ENCODE measurements around the gene MAP3K12. TPM values are rescaled to one million over a fixed set of nuclear protein-coding genes. Genes with fewer than 3 reads are reported as not detected.

Gene MAP3K12
- total RNA-seq, 3 donors from 2014 or later = 3.2 to 18.8 (median 8.9) TPM

DNA sequence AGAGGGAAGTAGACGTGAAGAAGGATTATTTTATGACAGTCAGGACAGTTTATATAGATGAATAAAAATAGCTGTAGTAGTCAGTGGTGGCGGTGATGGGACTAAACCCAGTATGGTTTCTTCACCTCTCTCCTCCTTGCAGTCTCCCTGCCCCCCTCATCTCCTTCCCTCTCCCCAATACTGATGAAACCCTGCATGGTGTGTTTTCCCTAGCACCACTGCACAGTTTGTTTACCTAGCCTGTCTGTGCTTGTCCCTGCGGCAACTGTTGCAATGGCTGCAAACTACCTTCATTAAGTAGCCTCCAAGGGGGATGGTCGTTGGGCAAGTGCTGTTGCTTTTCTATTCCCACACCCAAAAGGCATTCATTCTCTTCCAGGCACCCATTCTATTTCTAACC lies 32.6 kb downstream of the MAP3K12 start:
- no peak for TF ChIP-seq CTCF (IDR thresholded peaks at IDR 0.05)
- no peak overlapping the region for H3K4me3 ChIP-seq
- ATAC-seq (no peak), DNase-seq (no peak)
- H3K4me1 ChIP-seq (ENCODE audit: low read depth) = no peaks in the 10 kb centered on the region
- peaks cover 46% of the 10 kb centered on the region for H3K36me3 ChIP-seq (ENCODE audit: low read depth)
- intact Hi-C loops (cut with DNase I, micrococcal nuclease) = no loop called here
- H3K9me3 ChIP-seq = no peaks in the 10 kb centered on the region

DNA sequence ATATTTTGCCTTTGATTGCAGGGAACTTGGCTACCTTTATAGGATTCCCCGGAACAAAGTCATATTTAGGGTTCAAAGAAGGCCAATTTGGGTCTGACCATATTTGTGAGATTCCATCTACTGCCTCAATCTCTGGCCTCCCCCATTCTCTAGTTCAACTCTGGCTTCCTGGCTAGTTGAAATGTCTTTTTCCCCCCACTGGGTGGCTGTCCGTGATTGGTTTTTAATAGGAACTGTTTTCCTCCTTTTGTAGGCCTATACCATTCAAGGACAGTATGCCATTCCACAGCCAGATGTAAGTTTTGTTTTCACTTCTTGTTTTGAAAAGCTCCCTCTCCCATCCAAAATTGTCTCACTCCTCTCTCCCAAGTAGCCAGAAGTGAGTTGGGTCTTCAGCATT lies 33.6 kb downstream of the MAP3K12 start:
- H3K36me3 ChIP-seq (ENCODE audit: low read depth) = peaks cover 50% of the 10 kb centered on the region
- DNase-seq (no peak), ATAC-seq (no peak)
- H3K9me3 ChIP-seq = no peaks in the 10 kb centered on the region
- TF ChIP-seq CTCF (IDR thresholded peaks at IDR 0.05) = no peak
- H3K4me1 ChIP-seq (ENCODE audit: low read depth) = no peaks in the 10 kb centered on the region
- no peak overlapping the region for H3K4me3 ChIP-seq
- intact Hi-C loops (cut with DNase I, micrococcal nuclease) = no loop called here

DNA sequence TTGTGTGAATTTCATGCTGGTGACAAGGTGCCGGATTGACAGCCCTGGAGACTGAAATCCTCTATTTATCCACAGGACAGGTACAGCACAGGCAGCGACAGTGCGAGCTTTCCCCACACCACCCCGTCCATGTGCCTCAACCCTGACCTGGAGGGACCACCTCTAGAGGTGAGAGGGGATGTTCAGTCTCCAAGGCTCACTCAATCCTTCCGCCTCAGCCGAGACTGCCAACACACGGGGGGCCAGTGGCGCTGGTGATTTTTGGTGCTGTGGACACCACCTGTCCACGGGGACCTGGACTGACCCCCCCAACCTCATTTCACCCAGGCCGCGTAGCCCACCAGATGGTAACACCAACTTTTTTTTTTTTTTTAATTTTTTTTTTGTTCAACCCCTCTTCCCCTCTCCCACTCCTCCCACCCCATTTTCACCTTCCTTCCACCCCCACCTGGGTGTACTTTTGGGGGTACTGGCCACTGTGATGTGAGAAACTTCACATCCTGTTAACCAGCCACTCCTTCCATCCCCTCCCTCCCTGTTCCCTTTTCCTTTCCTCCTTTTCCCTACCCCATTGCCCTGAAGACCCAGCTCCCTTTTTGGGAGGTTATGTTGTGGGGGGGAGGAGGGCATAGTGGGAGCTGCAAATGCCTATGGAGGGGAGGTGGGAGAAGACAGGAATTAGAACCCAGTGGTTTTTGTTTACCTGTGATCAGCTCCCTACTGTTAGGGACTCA lies 34.4 kb downstream of the MAP3K12 start:
- Histone ChIP-seq H3K4me3 (no peak overlapping the region), H3K36me3 (ENCODE audit: low read depth) (peaks cover 51% of the 10 kb centered on the region), H3K4me1 (ENCODE audit: low read depth) (no peaks in the 10 kb centered on the region), H3K9me3 (no peaks in the 10 kb centered on the region)
- DNase-seq (no peak), ATAC-seq (no peak)
- TF ChIP-seq CTCF (IDR thresholded peaks at IDR 0.05) = no peak
- intact Hi-C loops (cut with DNase I, micrococcal nuclease) = no loop called here

- TF ChIP-seq CTCF (IDR thresholded peaks at IDR 0.05) = no peak
- peaks cover 51% of the 10 kb centered on the region for H3K36me3 ChIP-seq (ENCODE audit: low read depth)
- no peak for ATAC-seq
- no peak for DNase-seq
- H3K4me1 ChIP-seq (ENCODE audit: low read depth) = no peaks in the 10 kb centered on the region
- H3K9me3 ChIP-seq = no peaks in the 10 kb centered on the region
- H3K4me3 ChIP-seq = no peak overlapping the region
- intact Hi-C loops (cut with DNase I, micrococcal nuclease) = no loop called here
These were observed 35.3 kb downstream of the MAP3K12 start for GRCh38 chr12:53463802-53464560.

DNA sequence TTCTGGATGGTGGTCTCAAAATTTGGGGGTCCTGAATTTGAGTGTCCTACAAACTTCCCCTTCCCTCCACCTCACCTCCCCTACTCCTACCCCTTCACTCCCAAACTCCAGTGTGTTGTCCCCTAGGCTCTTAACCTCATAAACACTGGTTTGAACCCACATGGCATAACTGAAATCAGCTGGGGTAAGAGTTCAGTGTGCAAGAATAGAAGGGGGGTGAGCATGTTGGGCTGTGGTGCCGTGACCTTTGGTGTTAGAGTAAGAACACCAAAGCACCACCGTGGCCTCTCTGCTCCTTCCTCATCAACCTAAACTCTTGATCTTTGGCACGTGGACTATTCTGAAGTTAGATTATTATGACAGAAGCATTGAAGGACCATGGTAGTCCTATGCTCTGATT lies 36.3 kb downstream of the MAP3K12 start:
- Histone ChIP-seq H3K36me3 (ENCODE audit: low read depth) (peaks cover 54% of the 10 kb centered on the region), H3K9me3 (no peaks in the 10 kb centered on the region), H3K4me1 (ENCODE audit: low read depth) (no peaks in the 10 kb centered on the region), H3K4me3 (no peak overlapping the region)
- intact Hi-C loops (cut with DNase I, micrococcal nuclease) = no loop called here
- TF ChIP-seq CTCF (IDR thresholded peaks at IDR 0.05) = no peak
- ATAC-seq (no peak), DNase-seq (no peak)

Data from mucosa of descending colon (tissue), 3 donors.